Motor neuron (in vitro differentiated cells): ENCODE data around the gene UTS2R. TPM values are rescaled to one million over a fixed set of nuclear protein-coding genes. Genes with fewer than 3 reads are reported as not detected.
"Not testable (repeated sequence)": the region's sequence is repeated elsewhere in the genome, so short reads cannot be mapped to it uniquely, and the experiment has no call there.

Experiments used
- ATAC-seq, 8 experiments: fragments of 200-7000 bp; cut with Tn5 transposase; replicated peaks in 6 of 8; 2 replicates each; pipeline ENCODE4 v1.8.0; 2021; ENCODE audit warnings: mild to moderate bottlenecking in 8 of 8, moderate library complexity in 8 of 8
- H3K27ac ChIP-seq, 2 donors: fragments of 250-450 bp; sonication (Bioruptor Pico); 2 replicates each; pipeline ENCODE4 v1.9.0; 2021; ENCODE audit warnings: antibody characterized with exemption in 2 of 2, mild to moderate bottlenecking in 2 of 2, moderate library complexity in 1 of 2
- H3K4me1 ChIP-seq, 2 donors: fragments of 250-450 bp; sonication (Bioruptor Pico); replicated peaks in 1 of 2; 2 replicates each; pipeline ENCODE4 v1.6.1; 2021; ENCODE audit warnings: antibody characterized with exemption in 2 of 2, mild to moderate bottlenecking in 2 of 2, moderate library complexity in 1 of 2
- H3K4me3 ChIP-seq, 5 donors: fragments of 250-450 bp; sonication (Bioruptor Pico); 2 replicates each; pipeline ENCODE4 v1.9.0; 2021; ENCODE audit warnings: antibody characterized with exemption in 5 of 5, mild to moderate bottlenecking in 5 of 5, moderate library complexity in 4 of 5
- WGBS, 10 experiments: fragments of 450-650 bp; shearing (Covaris generic); methylation state at CpG; one replicate each; pipeline ENCODE4 v1.0.0; 2022; 5-methylcytosine and 5-hydroxymethylcytosine counted together
- in situ Hi-C, 9 experiments: fragments of 400-800 bp; cut with MboI; loops; one replicate each; pipeline ENCODE4 v1.15.0; 2021; ENCODE audit warnings: low sequenced_read_pairs in 9 of 9, low pct_unique_long_range_greater_than_20kb in 2 of 9; ENCODE audit not compliant: unreplicated experiment in 9 of 9
- total RNA-seq, 8 experiments: library from RNA; unstranded; fragments of 300-600 nt; gene quantifications; 2 replicates each; pipeline versions ENCODE4 v1.2.3 to v1.2.4, GENCODE V29; 2022

UTS2R gene
- total RNA-seq, 8 experiments from 2014 or later = 0.11 to 0.43 (median 0.13) TPM; not detected in 5

- no peak for ATAC-seq
- in situ Hi-C loops = loop anchor here in 1 of 9 experiments (10.0 kb wide), 1 partner anchor 52 kb away; the partner anchor contains the start of gene TEX19
- Histone ChIP-seq H3K4me1 (no peaks in the 10 kb centered on the region), H3K4me3 (no peak overlapping the region), H3K27ac (no peak overlapping the region)
- 84 to 100% (median 88%) methylated on average over 2 to 11 of the region's 13 CpGs; no CpG with 5 or more reads in 7 of the 10 experiments for WGBS, 10 experiments
These were observed 35.7 kb downstream of the UTS2R start for GRCh38 chr17:82407255-82407654.

- peak in 2 of 8 experiments; percentile 50 to 73 for ATAC-seq
- Histone ChIP-seq H3K4me3 (no peak overlapping the region), H3K27ac (no peak overlapping the region), H3K4me1 (no peaks in the 10 kb centered on the region)
- 60 to 100% (median 87%) methylated on average over 1 to 8 of the region's 15 CpGs for WGBS, 10 experiments
- in situ Hi-C loops = loop anchor here in 1 of 9 experiments (10.0 kb wide), 1 partner anchor 54 kb away; the partner anchor contains the start of gene TEX19
These were observed 36.8 kb downstream of the UTS2R start for GRCh38 chr17:82408288-82408937.

- Histone ChIP-seq H3K4me1 (no peaks in the 10 kb centered on the region), H3K4me3 (no peak overlapping the region), H3K27ac (no peak overlapping the region)
- 80 to 88% methylated on average over 1 to 11 of the region's 21 CpGs; no CpG with 5 or more reads in 8 of the 10 experiments for WGBS, 10 experiments
- in situ Hi-C loops = loop anchor here in 1 of 9 experiments (10.0 kb wide), 1 partner anchor 54 kb away; the partner anchor contains the start of gene TEX19
- ATAC-seq = no peak
These were observed 37.4 kb downstream of the UTS2R start for GRCh38 chr17:82408938-82409318.

GRCh38 chr17:82410014-82410716 is 38.6 kb downstream of the UTS2R start:
- no peak overlapping the region for H3K4me3 ChIP-seq
- ATAC-seq = no peak
- H3K27ac ChIP-seq = no peak overlapping the region
- in situ Hi-C loops = loop anchor here in 1 of 9 experiments (10.0 kb wide), 1 partner anchor 55 kb away; the partner anchor contains the start of gene TEX19
- peaks cover 4 to 7% of the 10 kb centered on the region in 2 donors for H3K4me1 ChIP-seq
- 80 to 100% (median 93%) methylated on average over 1 to 7 of the region's 14 CpGs; no CpG with 5 or more reads in 2 of the 10 experiments for WGBS, 10 experiments

- Histone ChIP-seq H3K27ac (no peak overlapping the region), H3K4me3 (no peak overlapping the region), H3K4me1 (peaks cover 4 to 7% of the 10 kb centered on the region in 2 donors)
- WGBS, 10 experiments = 90 to 100% (median 94%) methylated on average over 1 to 15 of the region's 24 CpGs; no CpG with 5 or more reads in 4 of the 10 experiments
- in situ Hi-C loops = loop anchor here in 1 of 9 experiments (10.0 kb wide), 1 partner anchor 57 kb away; the partner anchor contains the start of gene TEX19
- ATAC-seq = no peak
These were observed 40.0 kb downstream of the UTS2R start for GRCh38 chr17:82411396-82412053.

GRCh38 chr17:82412081-82412480 is 40.5 kb downstream of the UTS2R start:
- H3K4me3 ChIP-seq, H3K27ac ChIP-seq, ATAC-seq, H3K4me1 ChIP-seq: not testable (repeated sequence)
- in situ Hi-C loops = loop anchor here in 1 of 9 experiments (10.0 kb wide), 1 partner anchor 57 kb away; the partner anchor contains the start of gene TEX19
- 100% methylated on average over 2 of the region's 16 CpGs; no CpG with 5 or more reads in 9 of the 10 experiments for WGBS, 10 experiments

GRCh38 chr17:82412535-82413520 is 41.3 kb downstream of the UTS2R start:
- 67 to 95% (median 92%) methylated on average over 2 to 10 of the region's 29 CpGs; no CpG with 5 or more reads in 1 of the 10 experiments for WGBS, 10 experiments

GRCh38 chr17:82414548-82415281 is 43.1 kb downstream of the UTS2R start:
- H3K27ac ChIP-seq = no peak overlapping the region
- in situ Hi-C loops = loop anchor here in 1 of 9 experiments (10.0 kb wide), 1 partner anchor 60 kb away; the partner anchor contains the start of gene TEX19
- ATAC-seq = peak; percentile 22 to 74 (median 48)
- H3K4me3 ChIP-seq = no peak overlapping the region
- WGBS, 10 experiments = 0 to 100% (median 14%) methylated on average over 2 to 22 of the region's 38 CpGs; no CpG with 5 or more reads in 2 of the 10 experiments
- H3K4me1 ChIP-seq = peaks cover 9 to 12% of the 10 kb centered on the region in 2 donors

More at GRCh38 chr17:82412535-82413520, 41.3 kb downstream of the UTS2R start:
- Histone ChIP-seq H3K4me3 (no peak overlapping the region), H3K27ac (no peak overlapping the region), H3K4me1 (peaks cover 4 to 12% of the 10 kb centered on the region in 2 donors)
- ATAC-seq = no peak
- in situ Hi-C loops = loop anchor here in 1 of 9 experiments (10.0 kb wide), 1 partner anchor 58 kb away; the partner anchor contains the start of gene TEX19

GRCh38 chr17:82415336-82415735 is 43.8 kb downstream of the UTS2R start:
- peaks cover 9 to 12% of the 10 kb centered on the region in 2 donors for H3K4me1 ChIP-seq
- in situ Hi-C loops = loop anchor here in 1 of 9 experiments (10.0 kb wide), 1 partner anchor 61 kb away; the partner anchor contains the start of gene TEX19
- ATAC-seq = no peak
- no peak overlapping the region for H3K4me3 ChIP-seq
- H3K27ac ChIP-seq = no peak overlapping the region
- whole genome bisulfite sequencing, 10 experiments = 73 to 96% (median 91%) methylated on average over 1 to 9 of the region's 26 CpGs; no CpG with 5 or more reads in 2 of the 10 experiments

- ATAC-seq = no peak
- 83 to 100% (median 96%) methylated on average over 1 to 8 of the region's 9 CpGs; no CpG with 5 or more reads in 3 of the 10 experiments for WGBS, 10 experiments
- H3K4me3 ChIP-seq = no peak overlapping the region
- H3K4me1 ChIP-seq = peaks cover 9 to 12% of the 10 kb centered on the region in 2 donors
- H3K27ac ChIP-seq = no peak overlapping the region
- in situ Hi-C loops = loop anchor here in 1 of 9 experiments (10.0 kb wide), 1 partner anchor 61 kb away; the partner anchor contains the start of gene TEX19
These were observed 44.2 kb downstream of the UTS2R start for GRCh38 chr17:82415786-82416185.

- 73 to 100% (median 92%) methylated on average over 1 to 3 of the region's 4 CpGs; no CpG with 5 or more reads in 5 of the 10 experiments for WGBS, 10 experiments
- no peak for ATAC-seq
- in situ Hi-C loops = loop anchor here in 1 of 9 experiments (10.0 kb wide), 1 partner anchor 61 kb away; the partner anchor contains the start of gene TEX19
These were observed 44.7 kb downstream of the UTS2R start for GRCh38 chr17:82416264-82416663.

More at GRCh38 chr17:82416264-82416663, 44.7 kb downstream of the UTS2R start:
- peaks cover 9 to 12% of the 10 kb centered on the region in 2 donors for H3K4me1 ChIP-seq
- no peak overlapping the region for H3K4me3 ChIP-seq
- no peak overlapping the region for H3K27ac ChIP-seq
